ENCODE measurements around the gene SMIM22.
"Not testable (repeated sequence)": the region's sequence is repeated elsewhere in the genome, so short reads cannot be mapped to it uniquely, and the experiment has no call there.

Gene SMIM22

DNA sequence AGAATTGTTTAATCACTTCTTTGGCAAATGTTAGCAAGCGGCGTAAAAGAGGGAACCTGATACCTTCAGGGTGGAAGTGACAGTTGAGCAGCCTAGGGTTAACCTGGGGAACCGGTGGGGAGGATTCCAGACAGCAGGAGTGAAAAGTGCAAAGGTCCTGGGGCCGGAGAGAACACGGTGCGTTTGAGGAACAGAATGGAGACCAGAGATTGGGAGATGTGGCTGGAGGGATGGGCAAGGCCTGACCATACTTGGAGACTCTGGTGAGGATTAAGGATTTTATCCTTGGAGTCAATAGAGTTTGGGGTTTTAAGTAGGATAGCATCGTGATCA lies 25.9 kb upstream of the SMIM22 start:
- DNase-seq = no peak

DNA sequence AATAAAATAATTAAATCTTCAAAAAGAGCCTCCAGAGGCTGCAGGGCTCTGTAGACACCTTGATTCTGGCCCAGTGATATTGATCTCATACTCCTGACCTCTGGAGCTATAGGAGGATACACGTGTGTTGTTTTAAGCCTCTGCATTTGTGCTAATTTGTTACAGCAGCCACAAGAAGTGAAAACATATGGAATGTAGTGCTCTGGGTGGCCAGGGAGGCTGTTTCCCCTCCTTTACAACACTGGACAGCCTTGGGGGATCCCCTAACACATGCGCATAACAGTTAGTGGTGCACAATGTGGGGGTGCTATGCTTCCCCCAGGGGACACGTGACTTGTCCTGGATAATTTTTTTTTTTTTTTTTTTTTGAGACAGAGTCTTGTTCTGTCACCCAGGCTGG lies 23.5 kb upstream of the SMIM22 start:
- no peak for DNase-seq

DNA sequence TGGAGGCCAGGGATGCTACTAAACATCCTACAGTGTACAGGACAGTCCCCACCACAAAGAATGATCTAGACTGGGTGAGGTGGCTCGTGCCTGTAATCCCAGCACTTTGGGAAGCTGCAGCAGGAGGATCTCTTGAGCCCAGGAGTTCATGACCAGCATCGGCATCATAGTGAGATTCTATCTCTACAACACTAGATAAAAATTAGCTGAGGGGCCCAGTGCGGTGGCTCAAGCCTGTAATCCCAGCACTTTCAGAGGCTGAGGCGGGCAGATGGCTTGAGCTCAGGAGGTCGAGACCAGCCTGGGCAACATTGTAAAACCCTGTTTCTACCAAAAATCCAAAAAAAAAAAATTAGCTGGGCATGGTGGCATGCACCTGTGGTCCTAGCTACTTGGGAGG lies 22.8 kb upstream of the SMIM22 start:
- DNase-seq = no peak

DNA sequence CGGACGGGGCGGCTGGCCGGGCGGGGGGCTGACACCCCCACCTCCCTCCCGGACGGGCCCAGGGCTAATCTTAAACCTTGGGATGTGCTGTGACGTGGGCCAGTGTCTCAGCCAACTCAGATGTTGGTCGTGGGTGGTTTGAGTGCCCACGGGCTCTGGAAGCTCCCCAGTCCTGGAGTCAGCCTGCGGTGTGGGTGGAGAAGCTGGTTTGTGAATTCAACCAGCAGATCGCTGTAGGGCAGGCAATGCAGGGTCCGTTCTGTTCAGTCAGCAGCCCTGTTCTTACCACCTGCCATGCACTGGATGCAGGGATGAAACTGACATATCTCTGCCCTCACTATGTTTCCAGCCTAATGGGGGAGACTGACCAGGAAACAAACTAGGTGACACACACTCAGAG lies 20.2 kb upstream of the SMIM22 start:
- DNase-seq = no peak

DNA sequence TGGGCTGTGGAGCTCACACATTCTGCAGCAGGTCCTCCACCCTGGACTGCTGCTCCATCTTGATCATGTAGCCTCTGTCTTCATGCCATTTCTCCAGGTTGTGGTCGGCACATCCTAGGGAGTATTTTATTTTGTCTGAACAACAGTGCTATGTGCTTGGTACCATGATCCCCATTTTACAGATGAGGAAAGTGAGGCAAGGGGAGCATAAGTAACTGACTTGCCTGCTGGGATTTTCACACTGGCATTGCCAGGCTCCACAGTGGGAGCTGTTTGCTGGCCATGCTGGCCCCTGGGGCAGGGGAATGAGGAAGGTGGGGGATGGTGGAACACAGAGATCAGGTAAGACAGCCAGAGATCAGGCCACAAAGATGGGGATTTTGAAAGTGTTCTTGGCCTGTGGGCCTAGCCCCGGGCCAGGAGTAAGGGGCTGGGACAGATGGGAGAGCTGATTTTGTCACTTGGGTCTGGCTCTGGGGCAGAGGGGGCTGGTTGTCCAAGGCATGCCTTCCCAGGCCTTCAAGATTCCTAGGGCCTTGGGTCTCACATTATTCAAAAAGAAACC lies 18.9 kb upstream of the SMIM22 start:
- DNase-seq = no peak

DNA sequence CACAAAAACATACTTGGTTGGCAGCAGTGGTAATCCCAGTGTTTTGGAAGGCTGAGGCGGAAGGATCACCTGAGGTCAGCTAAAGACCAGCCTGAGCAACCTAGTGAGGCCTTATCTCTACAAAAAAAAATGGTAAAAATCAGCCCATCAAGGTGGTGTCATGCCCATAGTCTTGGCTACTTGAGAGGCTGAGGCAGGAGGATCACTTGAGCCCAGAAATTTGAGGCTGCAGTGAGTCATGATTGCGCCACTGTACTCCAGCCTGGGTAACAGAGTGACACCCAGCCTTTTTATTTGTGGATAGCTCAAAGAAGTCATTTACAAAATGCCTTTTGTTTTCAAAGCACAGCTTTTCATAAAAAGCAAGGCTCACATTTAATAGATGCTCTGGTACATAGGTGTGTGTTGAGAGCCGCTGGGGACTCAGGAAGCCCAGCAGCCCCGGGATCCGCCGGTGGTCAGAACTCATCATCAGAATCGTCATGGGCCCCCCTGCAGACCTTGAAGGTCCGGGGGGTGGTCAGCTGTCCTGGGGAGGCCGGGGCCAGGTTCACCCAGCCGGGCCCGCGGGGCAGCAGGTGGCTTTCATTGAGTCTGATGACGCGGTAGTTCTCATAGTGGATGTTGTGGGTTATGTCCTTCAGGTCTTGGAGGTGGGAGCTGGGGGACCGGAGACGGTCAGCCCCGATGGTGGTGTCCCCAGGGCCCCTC lies 17.7 kb upstream of the SMIM22 start:
- no peak for DNase-seq

DNA sequence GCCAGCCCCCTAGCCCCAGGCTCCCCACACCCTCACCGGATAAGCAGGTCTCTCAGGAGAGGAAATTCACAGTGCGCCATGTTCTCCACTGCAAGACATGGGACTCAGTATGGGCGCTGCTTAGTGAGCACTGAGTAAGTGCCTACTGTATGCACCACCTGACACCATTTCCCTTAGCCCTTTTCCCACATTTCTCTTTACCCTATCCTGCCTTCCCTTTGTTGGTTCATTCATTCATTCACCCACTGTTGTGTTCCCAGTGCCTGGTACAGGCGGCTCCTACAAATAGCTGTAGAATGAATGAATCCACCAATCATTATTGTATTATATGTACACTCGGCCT lies 17.1 kb upstream of the SMIM22 start:
- no peak for DNase-seq

DNA sequence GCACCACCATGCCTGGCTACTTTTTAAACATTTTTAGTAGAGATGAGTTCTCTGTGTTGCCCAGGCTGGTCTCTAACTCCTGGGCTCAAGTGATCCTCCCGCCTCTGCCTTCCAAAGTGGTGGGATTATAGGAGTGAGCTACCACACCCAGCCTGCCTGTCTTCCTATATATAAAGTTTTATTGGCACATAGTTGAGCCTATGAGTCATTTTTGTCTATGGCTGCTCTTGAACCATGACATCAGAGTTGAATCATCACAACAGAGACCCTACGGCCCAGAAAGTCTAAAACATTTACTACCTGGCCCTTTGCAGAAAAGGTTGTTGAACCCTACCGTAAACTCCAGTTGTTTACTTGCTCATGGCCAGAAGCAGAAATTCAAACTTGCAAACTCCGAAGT lies 14.9 kb upstream of the SMIM22 start:
- no peak for DNase-seq

DNA sequence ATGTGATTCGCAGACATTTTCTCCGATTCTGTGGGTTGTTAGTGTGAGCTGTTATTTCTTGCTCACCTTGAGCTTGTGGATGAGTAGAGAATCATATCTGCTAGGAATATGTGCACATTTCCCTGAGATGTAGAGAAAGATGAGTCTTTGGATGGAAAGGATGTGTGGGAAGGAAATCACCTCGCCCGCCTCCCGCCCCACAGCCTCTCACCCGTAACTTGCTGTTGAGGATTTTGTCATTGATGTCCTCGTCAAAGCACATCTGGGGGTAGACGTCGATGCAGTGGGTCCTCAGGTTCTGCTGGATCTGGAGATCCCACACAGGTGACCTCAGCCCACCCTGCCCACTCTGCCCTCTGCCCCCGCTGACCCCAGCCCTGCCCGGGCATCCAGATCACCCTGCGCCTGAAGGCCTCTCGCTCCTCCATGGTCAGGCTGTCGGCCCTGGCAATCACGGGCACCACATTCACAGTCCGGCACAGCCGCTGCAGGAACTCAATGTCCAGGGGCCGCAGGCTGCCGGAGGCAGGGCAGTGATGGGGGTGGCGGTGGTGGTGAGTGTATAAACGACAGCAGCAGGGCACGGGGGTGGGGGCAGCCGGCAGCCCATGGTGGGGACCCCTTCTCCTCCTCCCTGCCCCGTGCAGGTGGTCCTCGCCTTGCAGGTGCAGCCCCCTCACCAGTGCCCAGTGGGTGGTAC lies 11.8 kb upstream of the SMIM22 start:
- DNase-seq = no peak

DNA sequence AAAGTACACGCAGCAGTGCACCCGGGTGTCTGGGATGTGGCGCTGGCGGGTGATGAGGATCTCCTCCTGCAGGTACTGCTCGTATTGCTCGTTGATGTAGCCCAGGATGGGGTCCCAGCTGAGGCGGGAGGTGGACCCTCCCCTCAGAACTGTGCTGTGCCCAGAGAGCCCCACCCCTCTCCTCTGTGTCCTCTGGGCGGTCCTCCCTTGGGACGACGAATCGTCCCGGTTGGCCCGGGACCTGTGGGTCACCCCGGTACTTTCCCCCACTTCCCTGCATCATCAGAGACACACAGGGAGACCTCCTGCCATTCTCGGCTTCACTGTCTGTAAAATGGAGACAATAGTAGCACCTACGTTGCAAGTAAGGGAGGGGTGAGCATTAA lies 11.2 kb upstream of the SMIM22 start:
- DNase-seq = no peak

DNA sequence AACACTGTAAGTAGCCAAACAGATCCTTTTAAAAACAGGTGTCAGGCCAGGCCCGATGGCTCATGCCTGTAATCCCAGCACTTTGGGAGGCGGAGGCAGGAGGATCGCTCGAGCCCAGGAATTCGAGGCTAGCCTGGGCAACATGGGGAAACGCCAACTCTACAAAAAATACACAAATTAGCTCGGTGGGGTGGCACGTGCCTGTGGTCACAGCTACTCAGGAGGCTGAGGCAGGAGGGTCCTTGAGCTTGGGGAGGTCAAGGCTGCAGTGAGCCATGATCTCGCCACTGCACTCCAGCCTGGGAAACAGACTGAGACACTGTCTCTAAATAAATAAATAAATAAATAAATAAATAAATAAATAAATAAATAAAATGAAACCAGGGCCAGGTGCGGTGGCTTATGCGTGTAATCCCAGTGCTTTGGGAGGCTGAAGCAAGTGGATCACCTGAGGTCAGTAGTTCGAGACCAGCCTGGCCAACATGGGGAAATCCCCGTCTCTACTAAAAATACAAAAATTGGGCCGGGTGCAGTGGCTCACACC lies 10.7 kb upstream of the SMIM22 start:
- not testable (repeated sequence) for DNase-seq

DNA sequence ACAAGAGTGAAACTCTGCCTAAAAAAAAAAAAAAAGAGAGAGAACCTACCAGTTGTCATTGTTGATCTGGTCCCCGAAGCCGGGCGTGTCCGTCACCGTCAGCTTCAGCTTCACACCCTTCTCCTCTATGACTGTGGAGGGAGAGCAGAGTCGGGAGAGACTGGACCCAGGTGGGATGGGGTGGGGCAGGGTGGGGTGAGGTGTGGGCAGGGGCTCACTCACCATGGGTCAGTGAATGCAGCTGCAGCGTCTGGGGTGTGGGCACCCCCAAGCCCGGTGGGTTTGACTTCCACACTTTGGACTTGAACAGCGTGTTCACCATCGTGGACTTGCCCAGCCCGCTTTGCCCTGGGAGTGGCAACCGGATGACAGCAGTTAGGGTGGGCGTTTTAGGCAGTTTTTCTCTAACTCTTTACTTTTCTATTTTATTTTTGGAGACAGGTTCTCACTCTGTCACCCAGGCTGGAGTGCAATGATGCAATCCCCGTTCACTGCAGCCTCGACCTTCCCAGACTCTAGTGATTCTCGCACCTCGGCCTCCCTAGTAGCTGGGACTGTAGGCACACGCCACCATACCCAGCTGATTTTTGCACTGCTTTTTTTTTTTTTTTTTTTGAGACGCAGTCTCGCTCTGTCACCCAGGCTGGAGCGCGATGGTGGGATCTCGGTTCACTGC lies 9.3 kb upstream of the SMIM22 start:
- no peak for DNase-seq

DNA sequence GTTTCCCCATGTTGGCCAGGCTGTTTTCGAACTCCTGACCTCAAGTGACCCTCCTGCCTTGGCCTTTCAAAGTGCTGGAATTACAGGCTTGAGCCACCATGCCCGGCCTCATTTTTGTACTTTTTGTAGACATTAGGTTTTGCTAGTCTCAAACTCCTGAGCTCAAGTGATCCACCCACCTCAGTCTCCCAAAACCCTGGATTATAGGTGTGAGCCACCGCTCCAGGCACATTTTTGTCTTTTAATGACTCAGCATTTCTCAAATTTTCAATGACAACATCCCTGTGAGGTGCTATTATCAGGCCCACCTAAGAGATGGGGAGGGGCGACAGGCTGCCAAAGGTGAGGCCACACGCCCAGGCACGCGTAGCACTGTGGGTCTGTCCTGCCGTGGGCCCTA lies 8.1 kb upstream of the SMIM22 start:
- no peak for DNase-seq

DNA sequence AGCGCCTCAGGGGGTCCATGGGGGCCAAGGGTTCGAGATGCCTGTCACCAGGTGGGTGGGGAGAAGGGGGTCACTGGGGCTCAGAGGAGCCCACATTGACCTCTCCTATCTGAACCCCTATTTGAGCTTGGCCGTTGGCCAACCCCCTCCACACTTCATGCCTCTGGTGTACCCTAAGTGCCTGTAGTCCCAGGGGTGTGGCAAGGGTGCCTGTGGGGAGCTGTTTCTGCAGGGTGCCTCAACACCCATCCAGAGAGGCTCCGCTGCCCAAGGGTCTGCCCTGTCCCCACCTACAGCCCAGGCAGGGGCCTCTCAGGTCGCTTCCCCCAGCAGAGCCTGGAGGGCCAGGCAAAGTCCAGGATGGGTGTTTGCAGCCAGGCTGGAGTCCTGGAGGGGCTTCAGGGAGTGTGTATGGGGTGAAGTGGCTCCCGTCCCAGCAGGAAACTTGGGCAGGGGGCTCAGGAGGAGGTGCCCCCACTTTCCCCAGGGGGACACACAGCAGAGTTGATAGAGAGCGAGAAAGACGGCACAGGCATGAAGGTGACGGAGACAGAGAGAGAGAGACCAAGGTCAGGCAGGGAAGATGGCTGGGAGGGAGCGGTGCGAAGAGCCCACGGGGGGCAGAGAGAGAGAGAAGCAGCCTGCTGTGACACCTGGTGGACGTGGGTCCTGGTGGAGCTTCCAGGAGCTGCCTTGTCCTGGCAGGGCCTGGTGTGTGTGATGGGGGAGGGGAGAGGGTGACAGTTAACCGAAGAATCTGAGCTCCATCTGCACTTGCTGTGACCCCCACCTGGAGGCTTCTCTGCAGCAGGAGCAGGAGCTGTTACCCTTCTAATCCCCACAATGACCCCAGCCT lies 7.3 kb upstream of the SMIM22 start, which contains the start of gene SEPTIN12:
SEPTIN12 (minus strand) TSS at position 719 of the 856 bp plus-strand sequence; CDS start at position 19, 700 bp downstream.
- DNase-seq = no peak

DNA sequence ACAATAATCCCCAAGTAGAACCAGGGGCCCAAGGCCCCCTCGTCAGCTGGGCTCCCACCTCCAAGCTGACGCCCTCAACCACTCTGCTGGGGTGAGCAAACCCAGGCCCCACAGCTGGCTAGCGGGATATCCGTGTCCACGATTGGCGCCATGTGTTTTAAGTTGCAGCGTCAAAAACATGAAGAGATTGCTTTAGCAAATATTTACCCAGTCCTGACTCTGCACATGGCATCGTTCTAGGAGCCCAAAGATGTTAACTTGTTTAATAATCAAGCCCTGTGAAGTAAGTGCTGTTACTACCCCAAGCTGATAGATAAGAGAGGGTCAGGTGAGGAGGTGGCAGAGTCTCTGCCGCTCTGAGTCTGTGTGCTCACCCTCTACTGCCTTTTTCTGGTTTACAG lies 6.7 kb upstream of the SMIM22 start:
- DNase-seq = no peak

DNA sequence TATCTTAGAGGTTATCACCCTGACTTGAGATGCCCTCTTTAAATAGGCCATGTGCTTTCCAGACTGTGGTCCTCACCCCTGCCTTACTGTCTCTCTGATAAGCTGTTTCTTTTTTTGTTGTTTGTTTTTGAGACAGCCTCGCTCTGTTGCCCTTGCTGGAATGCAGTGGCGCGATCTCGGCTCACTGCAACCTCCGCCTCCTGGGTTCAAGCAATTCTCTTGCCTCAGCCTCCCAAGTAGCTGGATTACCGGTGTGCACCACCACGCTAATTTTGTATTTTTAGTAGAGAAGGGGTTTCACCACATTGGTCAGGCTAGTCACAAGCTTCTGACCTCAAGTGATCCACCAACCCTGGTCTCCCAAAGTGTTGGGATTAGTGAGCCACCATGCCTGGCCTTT lies 6.3 kb upstream of the SMIM22 start:
- no peak for DNase-seq

DNA sequence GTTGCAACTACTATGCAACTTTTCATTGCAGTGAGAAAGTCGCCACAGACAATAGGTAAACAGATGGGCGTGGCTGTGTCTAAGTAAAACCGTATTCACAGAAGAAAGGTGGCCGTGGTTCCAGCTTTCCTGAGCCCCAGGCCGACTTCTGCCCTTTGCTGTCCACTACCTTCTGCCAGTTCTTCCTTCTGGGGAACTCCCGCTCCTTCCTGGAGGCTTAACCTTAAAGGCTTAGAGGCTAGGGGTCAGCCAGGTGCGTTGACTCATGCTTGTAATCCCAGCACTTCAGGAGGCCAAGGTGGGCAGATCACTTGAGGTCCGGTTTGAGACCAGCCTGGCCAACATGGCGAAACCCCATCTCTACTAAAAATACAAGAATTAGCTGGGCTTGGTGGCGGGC lies 4.9 kb upstream of the SMIM22 start:
- no peak for DNase-seq

DNA sequence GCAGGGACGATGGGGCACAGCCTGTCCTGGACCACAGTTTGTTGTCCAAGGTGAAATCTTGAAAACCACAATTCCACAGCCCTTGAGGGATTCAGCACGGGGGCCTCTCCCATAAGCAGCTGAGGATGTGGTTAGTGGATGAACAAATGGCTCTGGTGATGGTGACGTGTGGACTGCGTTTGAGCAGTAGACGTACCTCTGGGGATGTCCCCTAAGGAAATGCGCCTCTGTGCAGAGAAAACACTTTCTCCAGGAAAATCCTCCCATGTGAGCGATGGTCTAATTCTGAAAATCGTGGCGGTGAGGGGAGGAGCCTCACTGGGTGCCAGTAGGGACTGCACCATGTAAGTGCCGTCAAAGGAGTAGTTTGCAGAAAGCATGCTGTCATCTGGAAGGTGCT lies 4.3 kb upstream of the SMIM22 start:
- DNase-seq = no peak

DNA sequence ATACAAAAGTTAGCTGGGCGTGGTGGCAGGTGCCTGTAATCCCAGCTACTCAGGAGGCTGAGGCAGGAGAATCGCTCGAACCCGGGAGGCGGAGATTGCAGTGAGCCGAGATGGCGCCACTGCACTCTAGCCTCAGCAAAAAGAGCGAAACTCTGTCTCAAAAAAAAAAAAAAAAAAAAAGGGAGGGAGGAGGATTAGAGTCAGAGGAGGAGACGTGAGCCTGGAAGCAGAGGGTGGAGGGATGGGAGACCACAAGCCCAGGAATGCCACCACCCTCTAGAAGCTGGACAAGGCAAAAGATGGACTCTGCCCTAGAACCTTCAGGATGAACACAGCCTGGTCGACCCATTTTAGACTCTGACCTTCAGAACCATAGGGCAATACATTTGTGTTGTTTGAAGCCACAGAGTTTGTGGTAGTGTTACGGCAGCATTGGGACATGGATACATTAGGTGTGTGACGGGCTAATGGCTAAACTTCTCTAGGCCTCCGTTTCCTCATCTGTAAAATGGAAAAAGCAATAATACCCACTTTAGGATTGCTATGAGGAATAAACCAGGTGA lies 2.1 kb upstream of the SMIM22 start:
- DNase-seq = no peak

DNA sequence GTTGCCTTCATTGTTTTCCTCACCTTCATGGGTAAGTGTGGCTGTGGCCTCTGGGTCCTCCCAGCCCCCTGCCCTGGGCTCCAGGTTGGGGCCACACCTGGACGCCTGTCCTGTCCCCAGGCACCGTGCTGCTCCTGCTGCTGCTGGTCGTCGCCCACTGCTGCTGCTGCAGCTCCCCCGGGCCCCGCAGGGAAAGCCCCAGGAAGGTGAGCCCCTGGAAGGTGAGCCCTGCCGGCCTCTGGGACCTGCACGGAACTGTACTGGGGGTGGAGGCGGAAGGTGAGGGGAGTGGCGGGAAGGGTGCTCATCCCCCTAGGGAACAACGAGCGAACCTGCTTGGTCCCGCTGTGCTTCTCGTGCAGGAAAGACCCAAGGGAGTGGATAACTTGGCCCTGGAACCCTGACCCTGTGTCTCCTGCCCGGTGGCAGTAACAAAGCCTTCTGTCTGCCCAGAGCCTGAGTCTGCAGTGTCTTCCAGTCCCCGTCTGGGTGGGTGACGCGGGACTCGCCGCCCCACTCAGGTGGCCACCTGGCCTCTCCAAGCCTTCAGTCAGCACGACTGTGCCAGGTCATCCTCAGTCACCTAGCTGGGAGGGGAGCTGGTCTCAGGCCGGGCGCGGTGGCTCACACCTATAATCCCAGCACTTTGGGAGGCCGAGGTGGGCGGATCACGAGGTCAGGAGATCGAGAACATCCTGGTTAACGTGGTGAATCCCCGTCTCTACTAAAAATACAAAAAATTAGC lies 831 bp downstream of the SMIM22 start:
- DNase-seq = no peak

DNA sequence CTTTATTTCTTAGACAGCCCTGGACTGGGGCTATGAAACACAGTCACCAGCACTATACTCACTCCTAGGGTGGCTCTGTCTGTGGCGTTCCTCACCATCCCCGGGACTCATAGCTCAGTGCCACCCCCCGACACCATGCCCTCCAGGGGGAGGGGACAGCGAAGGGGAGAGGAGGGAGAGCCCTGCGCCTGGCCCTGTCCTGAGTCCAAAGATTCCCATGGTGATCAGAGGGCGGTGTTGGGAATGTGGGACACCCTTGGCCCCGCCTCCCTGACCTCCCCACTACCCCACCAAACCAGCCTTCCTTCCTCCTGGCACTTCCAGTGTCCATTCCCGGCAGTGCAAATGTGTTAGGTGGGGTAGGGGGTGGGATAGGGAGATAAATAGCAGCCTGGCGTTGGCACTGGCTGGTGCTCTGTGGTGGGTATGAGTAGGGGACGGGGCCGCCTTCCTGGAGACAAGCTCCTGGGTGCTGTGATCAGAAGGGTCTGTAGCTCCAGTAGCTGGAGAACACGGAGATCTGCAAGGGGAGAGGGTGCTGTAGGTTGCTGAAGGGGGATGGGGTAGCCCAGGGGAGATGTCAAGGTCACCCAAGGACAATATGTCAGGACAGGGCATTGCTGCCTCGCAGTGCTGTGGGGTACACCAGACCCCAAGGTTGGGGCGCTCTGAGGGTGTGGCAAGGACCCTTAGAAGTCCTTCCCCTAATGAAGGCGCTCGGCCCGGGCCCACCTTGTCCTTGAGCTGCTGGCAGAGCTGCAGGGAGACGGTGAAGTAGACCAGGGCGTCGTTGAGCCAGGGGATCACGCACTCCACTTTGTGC lies 2.0 kb downstream of the SMIM22 start:
- DNase-seq = no peak

Measured in stimulated activated CD4-positive, alpha-beta T cell treated with anti-CD3 and anti-CD28 coated beads, Interleukin-4, amount 100 ng/mL, for 24 hours (primary cell).